Measurements from ENCODE around the gene SEPTIN10.
A peak's percentile ranks its signal among the peaks of the same experiment; 100 is the strongest.

SEPTIN10 gene

GRCh38 chr2:109602617-109603188 lies 11.1 kb downstream of the SEPTIN10 start:
- TF ChIP-seq CTCF (IDR thresholded peaks at IDR 0.05; ENCODE audit: borderline replicate concordance, control extremely low read depth, extremely low read depth, insufficient read depth, missing control alignments) = no peak
- no peak for DNase-seq (ENCODE audit: low spot score)
- in situ Hi-C loops (cut with MboI; ENCODE audit: low sequenced_read_pairs, unreplicated experiment) = no loop called here

DNA sequence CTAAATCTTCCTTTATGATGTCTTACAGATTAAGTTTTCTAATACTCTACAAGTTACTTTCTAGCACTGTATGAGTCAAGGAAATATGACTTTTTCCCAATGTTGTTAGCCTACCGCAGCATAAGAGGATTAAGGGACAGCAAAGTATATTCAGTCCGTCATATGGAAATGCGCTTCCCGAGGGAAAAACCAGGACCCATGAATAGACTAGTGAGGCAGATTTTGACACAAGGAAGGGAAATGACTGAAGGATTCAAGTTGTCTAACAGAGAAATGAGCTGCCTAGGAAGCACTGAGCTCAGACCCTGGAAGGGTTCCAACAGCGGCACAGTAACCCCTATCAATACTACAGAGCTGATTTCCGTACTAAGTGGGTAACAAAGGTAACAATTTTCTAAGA lies 12.0 kb downstream of the SEPTIN10 start:
- in situ Hi-C loops (cut with MboI; ENCODE audit: low sequenced_read_pairs, unreplicated experiment) = no loop called here
- no peak for TF ChIP-seq CTCF (IDR thresholded peaks at IDR 0.05; ENCODE audit: borderline replicate concordance, control extremely low read depth, extremely low read depth, insufficient read depth, missing control alignments)
- no peak for DNase-seq (ENCODE audit: low spot score)

DNA sequence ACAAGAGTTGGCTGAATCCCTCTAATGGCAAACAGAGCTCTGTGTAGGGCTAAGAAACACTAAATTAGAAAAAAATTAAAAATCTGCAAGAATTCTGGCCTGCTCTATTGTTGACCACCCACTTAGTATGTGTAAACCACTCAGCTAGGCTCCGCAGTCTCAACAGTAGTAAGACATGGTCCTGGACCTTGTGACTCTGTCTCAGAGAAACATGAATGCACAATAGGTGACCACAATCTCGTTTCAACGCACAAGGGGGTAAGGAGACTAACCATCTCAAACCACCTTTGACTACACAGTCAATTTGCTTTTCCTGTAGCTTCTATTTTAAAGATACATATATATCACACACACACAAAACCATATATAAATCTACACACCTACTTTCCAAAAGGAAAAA lies 16.5 kb downstream of the SEPTIN10 start:
- in situ Hi-C loops (cut with MboI; ENCODE audit: low sequenced_read_pairs, unreplicated experiment) = no loop called here
- TF ChIP-seq CTCF (IDR thresholded peaks at IDR 0.05; ENCODE audit: borderline replicate concordance, control extremely low read depth, extremely low read depth, insufficient read depth, missing control alignments) = no peak
- peak; percentile 34 for DNase-seq (ENCODE audit: low spot score)

GRCh38 chr2:109595644-109596043 lies 18.1 kb downstream of the SEPTIN10 start:
- in situ Hi-C loops (cut with MboI; ENCODE audit: low sequenced_read_pairs, unreplicated experiment) = no loop called here
- no peak for DNase-seq (ENCODE audit: low spot score)

GRCh38 chr2:109594246-109594885 lies 19.4 kb downstream of the SEPTIN10 start:
- TF ChIP-seq CTCF (IDR thresholded peaks at IDR 0.05; ENCODE audit: borderline replicate concordance, control extremely low read depth, extremely low read depth, insufficient read depth, missing control alignments) = no peak
- no peak for DNase-seq (ENCODE audit: low spot score)
- in situ Hi-C loops (cut with MboI; ENCODE audit: low sequenced_read_pairs, unreplicated experiment) = no loop called here

More at GRCh38 chr2:109595644-109596043, 18.1 kb downstream of the SEPTIN10 start:
- TF ChIP-seq CTCF (IDR thresholded peaks at IDR 0.05; ENCODE audit: borderline replicate concordance, control extremely low read depth, extremely low read depth, insufficient read depth, missing control alignments) = no peak

DNA sequence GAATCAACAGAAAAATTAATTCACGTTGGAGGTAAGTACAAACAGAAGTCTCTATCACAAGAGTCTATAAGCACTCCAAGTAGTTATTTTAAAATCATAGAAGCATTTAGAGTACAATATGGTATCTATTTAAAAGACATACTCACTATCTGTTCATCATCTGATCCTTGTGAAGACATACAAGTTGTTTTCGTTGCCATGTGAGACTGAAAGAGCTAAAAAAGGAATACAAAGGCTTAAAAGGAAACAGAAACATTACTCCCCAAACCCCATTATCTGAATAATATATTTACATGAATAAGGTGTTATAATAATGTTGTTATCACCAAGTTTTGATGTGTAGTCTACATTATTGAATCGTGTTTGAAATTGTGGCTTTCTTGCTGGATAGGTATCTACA lies 20.9 kb downstream of the SEPTIN10 start:
- no peak for TF ChIP-seq CTCF (IDR thresholded peaks at IDR 0.05; ENCODE audit: borderline replicate concordance, control extremely low read depth, extremely low read depth, insufficient read depth, missing control alignments)
- in situ Hi-C loops (cut with MboI; ENCODE audit: low sequenced_read_pairs, unreplicated experiment) = no loop called here

More for the DNA sequence above, 20.9 kb downstream of the SEPTIN10 start:
- DNase-seq (ENCODE audit: low spot score) = no peak

All from GM13976 (cell line).